Activated CD4-positive, alpha-beta T cell treated with anti-CD3 and anti-CD28 coated beads, Interleukin-2, amount 50 U/mL, for 48 hours (primary cell): Measurements from ENCODE around the gene UBE2O.

Experiments used
- DNase-seq, 2 experiments: peaks; one replicate each; pipeline ENCODE4 v3.0.0-alpha.2; 2020

UBE2O gene

GRCh38 chr17:76462556-76463290, 9.8 kb upstream of the UBE2O start:
- no peak for DNase-seq

- no peak for DNase-seq
These were observed 9.0 kb upstream of the UBE2O start for GRCh38 chr17:76461765-76462555.

GRCh38 chr17:76459674-76460073, 6.7 kb upstream of the UBE2O start:
- DNase-seq = no peak

- peak; percentile 19 to 23 for DNase-seq
These were observed 5.9 kb upstream of the UBE2O start for GRCh38 chr17:76458580-76459490.

- no peak for DNase-seq
These were observed 435 bp upstream of the UBE2O start for GRCh38 chr17:76453431-76453743.

- DNase-seq = peak in 1 of 2 experiments; percentile 13
These were observed 759 bp downstream of the UBE2O start for GRCh38 chr17:76452127-76452659.

GRCh38 chr17:76451506-76451905, 1.4 kb downstream of the UBE2O start:
- DNase-seq = no peak

- DNase-seq = no peak
These were observed 3.8 kb downstream of the UBE2O start for GRCh38 chr17:76449126-76449525.

GRCh38 chr17:76447931-76448652, 4.9 kb downstream of the UBE2O start:
- DNase-seq = peak in 1 of 2 experiments; percentile 36

- no peak for DNase-seq
These were observed 6.3 kb downstream of the UBE2O start for GRCh38 chr17:76446449-76447231.

- no peak for DNase-seq
These were observed 7.1 kb downstream of the UBE2O start for GRCh38 chr17:76445697-76446448.

- DNase-seq = no peak
These were observed 8.2 kb downstream of the UBE2O start for GRCh38 chr17:76444518-76445311.

GRCh38 chr17:76442341-76443338, 10.3 kb downstream of the UBE2O start:
- DNase-seq = no peak

- no peak for DNase-seq
These were observed 11.1 kb downstream of the UBE2O start for GRCh38 chr17:76441686-76442340.

GRCh38 chr17:76440751-76441362, 12.1 kb downstream of the UBE2O start:
- DNase-seq = no peak

- no peak for DNase-seq
These were observed 13.5 kb downstream of the UBE2O start for GRCh38 chr17:76439314-76439928.

GRCh38 chr17:76438906-76439305, 14.0 kb downstream of the UBE2O start:
- DNase-seq = no peak
